HG03457 (cell line): Measurements from ENCODE around the gene GJC2.

ENCODE experiments used
- ATAC-seq: cut with Tn5 transposase; IDR thresholded peaks from one replicate; pipeline ENCODE4 v1.9.1; 2021; ENCODE audit warnings: moderate number of reproducible peaks; ENCODE audit not compliant: unreplicated experiment

Gene GJC2

GRCh38 chr1:228112617-228113016 is 37.1 kb upstream of the GJC2 start:
- ATAC-seq, result no peak

DNA sequence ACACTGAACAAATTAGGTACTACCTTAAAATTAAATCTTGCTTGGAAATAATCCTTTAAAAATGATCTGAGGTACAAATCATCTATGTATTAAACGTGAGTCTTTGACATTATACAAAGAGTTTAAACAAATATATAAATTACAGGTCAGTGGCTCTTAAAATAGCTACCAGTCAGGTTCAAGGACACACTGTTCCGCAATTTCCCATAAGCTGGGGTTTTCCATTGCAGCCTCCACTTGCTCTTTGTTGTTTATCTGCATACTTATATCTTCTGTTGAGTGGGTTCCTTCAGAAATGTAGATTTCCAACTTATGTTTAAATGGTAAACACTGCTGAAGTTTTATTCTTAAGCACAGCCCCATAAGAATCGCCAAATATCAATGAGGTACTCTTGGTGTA is 34.9 kb upstream of the GJC2 start:
- ATAC-seq, result no peak

DNA sequence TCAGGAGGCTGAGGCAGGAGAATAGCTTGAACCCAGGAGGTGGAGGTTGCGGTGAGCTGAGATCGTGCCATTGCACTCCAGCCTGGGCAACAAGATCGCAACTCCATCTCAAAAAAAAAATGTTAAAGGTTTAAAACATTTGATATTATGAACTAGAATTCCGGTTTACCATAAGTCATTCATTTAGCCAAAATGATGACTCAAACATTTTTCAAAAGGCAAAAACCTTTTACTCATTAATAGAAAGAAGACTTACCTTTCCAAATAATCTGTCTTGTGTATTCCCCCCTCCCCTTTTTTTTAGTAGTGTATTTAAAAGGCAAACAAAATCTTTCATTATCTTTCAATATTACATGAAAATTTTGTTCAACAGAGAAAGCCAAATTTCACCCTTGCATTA is 32.4 kb upstream of the GJC2 start:
- no peak for ATAC-seq

GRCh38 chr1:228118040-228118439 is 31.7 kb upstream of the GJC2 start:
- ATAC-seq, result no peak

- ATAC-seq, result no peak
Measured at GRCh38 chr1:228120351-228120750, 29.4 kb upstream of the GJC2 start.

GRCh38 chr1:228120857-228121489 is 28.8 kb upstream of the GJC2 start:
- ATAC-seq, result no peak

DNA sequence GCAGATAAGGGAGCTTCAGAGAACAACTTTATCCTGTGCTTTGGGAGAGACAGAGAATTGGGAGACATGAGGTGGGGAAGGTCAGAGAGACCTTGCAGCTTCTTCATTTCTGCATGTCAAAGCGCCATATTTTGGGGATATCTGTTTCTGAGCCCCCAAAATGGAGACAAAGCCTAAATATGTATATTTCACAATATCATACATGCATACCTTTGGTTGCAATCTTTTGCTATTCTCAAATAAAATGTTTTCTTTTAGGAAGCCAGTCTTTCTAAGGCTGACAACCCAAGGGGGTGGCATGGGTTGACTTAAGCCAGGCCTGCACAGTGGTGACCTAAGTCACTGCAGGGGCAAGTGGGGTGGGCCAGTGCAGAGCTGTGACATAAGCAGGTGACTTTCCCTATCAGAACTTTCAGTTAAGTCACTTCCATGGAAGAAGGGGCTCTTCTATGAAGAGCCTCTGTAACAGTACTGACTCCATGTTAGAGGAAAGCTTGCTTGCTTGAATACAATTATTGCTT is 26.7 kb upstream of the GJC2 start:
- no peak for ATAC-seq

DNA sequence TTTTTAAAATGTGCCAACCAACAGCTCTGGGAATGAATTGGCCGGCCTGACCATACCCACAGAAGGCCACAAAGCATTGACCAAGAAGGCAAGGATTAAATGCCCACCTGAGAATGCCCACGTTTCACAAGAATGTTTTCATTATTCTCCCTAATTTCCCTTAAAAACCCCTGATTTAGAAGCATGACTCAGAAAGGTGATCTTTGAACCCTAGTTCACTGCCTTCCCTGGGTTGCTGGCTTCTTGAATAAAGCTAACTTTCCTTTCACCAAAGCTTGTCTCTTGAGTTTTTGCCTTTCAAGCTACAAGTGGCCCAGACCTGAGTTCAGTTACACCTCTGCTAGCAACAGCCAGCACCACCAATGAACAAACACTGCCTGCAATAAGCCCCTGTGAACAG is 26.2 kb upstream of the GJC2 start:
- no peak for ATAC-seq

GRCh38 chr1:228125185-228125584 is 24.5 kb upstream of the GJC2 start:
- no peak for ATAC-seq

GRCh38 chr1:228131766-228132165 is 18.0 kb upstream of the GJC2 start:
- ATAC-seq, result no peak

- ATAC-seq, result no peak
Measured at GRCh38 chr1:228134591-228134990, 15.1 kb upstream of the GJC2 start.

- no peak for ATAC-seq
Measured at GRCh38 chr1:228136901-228137300, 12.8 kb upstream of the GJC2 start.

DNA sequence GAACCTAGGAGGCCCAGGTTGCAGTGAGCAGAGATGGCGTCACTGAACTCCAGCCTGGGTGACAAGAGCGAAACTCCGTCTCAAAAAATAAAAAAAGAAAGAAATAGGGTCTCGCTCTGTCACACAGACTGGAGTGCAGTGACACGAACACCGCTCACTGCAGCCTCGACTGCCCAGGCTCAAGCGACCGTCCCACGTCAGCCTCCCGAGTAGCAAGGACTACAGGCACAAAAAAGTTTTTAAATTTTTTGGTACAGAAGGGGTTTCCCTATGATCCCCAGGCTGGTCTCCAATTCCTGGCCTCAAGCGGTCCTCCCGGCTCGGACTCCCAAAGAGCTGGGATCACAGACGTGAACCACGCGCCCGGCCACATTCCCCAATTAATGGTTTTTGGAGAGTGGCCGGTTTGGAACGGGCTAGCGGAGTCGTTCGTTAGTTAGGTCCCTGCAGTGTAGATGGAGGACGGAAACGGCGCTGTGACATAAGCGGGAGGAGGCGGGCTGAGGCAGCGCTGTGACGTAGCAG is 10.3 kb upstream of the GJC2 start:
- ATAC-seq, result no peak

GRCh38 chr1:228139931-228140723 is 9.6 kb upstream of the GJC2 start, which contains the start of gene GUK1:
GUK1 (plus strand) TSS chr1:228140279; CDS start chr1:228140303, 24 bp downstream.
- peak; percentile 89 for ATAC-seq

DNA sequence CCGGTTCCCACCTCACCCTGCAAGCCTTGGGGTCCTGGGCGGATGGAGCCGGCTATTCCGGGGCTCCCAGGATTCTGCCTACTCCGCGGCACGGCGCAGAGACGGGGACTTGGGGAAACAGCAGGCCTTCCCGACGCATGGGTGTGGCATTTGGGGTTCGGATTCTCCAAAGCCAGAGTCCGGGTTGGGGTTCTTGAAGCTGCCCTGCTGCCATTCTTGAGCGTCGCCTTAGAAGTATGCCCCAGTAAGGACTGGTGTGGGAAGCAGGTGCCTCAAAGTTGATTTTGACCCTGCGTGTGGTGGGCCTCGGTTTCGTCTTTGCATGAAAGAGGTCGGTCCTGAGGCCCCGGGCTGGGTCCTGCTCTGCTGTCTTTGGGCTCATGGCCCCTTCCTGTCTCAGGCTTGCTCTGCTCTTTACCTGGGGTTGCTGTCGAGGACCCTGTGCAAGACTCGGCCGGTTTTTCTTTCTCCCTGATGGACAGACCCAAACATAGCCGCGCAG is 9.0 kb upstream of the GJC2 start:
- no peak for ATAC-seq

- no peak for ATAC-seq
Measured at GRCh38 chr1:228141226-228142044, 8.3 kb upstream of the GJC2 start.

DNA sequence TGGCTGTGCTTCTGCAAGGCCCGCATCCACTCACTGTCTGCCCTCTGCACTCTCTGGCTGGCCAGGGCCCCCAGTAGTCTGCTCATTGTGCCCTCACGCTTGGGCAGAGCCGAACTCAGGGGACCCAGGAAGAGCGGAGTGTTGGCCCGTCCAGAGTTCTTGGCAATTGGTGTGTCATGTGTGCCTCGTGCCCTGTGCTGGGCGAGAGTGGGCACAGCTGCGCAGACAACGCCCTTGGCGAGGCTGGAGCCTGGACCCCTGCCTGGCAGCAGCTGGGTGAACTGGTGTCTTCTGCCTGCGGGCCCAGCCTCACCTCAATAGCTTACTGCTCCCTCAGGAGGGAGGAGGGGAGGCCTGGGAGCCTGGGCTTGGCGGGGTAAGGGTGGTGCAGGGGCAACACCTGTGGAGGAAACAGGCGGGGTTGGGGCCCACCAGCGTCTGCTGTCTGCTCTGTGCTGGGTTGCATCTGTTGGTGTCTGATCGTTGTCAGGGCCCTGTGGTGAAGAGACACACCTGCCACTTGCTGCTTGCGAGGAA is 7.5 kb upstream of the GJC2 start:
- no peak for ATAC-seq

GRCh38 chr1:228142701-228143136 is 7.0 kb upstream of the GJC2 start:
- no peak for ATAC-seq

DNA sequence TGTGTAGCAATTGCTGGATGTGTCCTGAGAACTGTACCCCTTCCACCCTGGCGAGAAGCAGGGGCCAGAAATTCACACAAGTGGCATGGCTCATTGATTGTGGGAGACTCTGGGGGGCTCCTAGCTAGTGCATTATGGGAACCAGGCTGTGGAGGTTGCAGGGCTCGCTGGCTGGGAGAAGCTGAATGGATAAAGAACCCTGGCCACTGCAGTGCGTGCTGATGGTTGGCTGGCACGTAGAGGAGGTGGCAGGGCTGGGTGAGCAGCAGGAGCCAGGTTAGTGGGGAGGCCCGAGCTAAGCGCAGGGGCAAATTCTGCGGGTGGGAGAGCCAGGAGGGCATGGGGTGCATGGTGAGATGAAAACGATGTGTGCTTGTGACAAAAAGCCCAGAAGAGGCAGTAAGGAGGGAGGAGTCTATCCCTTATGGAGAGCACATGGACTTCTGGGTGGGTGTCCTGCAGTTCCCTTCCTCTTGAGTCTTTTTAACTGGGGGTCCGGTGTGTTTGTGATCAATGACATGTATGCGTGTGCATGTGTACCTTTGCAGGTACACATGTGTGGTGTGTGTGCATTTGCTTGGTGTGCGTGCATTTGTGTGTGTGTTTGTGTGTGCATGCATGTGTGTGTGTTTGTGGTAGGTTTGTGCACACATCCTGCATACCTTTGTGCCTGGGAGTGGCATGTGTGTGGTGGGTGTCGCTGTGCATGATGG is 6.1 kb upstream of the GJC2 start:
- no peak for ATAC-seq
